AG08396 (cell line): Measurements from ENCODE around the gene ARHGAP40.
A peak's percentile ranks its signal among the peaks of the same experiment; 100 is the strongest.
"Not testable (repeated sequence)": the region's sequence is repeated elsewhere in the genome, so short reads cannot be mapped to it uniquely, and the experiment has no call there.

Experiments used
- DNase-seq: peaks from one replicate; pipeline ENCODE4 v3.0.0; 2012; ENCODE audit warnings: low spot score, mixed read lengths

ARHGAP40 gene

DNA sequence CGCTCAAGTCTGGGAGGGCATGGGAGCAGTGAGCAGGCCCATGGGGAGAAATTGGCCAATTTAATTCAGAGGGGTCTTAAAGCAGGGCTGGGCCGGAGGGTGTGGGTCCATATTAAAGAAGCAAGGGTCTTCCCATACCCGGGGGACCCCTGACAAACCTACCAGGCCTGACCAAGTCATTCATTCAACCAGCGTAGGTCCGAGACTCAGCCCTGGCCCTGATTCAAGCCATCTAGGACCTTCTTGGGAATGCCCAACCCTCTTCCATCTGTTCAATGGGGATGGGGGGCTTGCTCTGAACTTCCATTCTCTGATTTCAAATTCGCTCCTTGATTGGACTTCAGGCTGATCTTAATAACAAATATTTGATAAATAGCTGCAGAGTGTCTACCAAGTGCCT lies 13.3 kb upstream of the ARHGAP40 start:
- no peak for DNase-seq

DNA sequence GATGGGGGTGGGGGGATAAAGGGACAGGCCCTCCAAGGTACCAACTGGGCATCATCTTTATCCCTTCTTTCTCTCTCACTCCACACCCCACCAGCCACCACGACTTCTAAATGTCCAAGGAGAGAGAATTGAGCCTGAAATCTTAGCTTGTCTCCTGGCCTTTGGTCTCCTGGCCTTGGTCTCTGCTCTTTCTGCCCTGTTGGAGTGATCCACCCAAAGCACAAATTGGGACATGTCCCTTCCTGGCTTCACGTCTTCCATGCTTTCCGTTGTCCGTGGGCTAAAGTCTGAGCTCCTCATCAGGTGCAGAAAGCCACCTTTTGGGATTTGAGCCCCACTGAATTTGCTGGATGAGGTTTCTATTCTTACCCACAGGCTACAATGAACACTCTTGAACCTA lies 12.3 kb upstream of the ARHGAP40 start:
- DNase-seq = peak; percentile 0

DNA sequence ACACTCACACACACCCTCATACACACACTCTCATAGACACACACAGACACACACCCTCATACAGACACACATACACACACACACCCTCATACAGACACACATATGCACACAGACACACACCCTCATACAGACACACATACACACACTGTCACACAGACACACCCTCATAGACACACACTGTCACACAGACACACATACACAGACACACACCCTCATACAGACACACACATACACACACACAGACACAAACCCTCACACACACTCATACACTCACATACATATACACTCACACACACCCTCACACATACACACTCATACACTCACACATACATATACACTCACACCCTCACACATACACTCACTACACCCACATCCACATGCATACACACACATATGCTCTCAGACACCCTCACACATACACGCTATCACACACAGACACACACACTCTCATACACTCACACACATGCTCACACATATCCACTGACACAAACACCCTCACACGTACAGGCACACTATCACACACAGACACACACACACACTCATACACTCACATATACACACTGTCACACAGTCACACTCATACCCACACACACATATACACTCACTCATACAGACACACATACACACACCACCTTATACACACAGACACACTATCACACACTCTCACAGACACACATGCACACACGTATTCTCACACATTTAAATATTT lies 11.5 kb upstream of the ARHGAP40 start:
- DNase-seq = no peak

DNA sequence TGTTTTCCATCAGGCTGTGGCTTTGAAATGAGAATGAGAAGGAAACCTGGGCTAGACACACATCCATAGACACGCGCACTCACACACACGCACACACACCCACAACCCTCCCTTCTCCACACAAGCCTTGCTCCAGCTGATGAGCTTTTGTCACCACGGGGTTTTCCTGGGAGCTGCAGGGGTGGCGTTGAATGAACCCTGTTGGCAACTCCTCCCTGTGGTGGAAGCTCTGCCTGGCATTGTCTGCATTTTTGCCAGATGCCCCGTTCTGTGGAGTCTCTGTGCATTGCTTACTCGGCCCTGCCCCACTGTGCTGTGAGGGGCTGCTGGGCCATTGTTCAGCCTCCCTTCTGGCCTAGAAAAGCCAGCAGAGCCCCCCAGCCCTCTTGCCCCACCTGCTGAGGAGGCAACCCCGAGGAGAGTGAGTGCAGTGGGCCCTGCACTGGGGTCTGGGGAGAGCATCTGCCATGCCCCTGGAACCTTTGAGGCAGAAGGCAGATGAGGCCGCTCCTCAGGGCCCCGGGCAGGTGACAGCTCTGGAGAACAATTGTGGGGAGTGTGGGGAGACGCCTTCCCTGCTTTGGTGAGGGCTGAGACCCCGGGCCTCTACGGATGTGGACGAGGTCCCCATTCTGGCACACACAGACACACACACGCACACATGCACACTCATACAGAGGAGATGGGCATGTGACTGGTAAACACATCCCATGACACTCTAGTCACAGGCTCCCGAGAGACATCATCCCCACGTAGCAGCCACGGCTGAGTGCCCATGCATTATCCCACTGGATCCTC lies 10.7 kb upstream of the ARHGAP40 start:
- DNase-seq = no peak

DNA sequence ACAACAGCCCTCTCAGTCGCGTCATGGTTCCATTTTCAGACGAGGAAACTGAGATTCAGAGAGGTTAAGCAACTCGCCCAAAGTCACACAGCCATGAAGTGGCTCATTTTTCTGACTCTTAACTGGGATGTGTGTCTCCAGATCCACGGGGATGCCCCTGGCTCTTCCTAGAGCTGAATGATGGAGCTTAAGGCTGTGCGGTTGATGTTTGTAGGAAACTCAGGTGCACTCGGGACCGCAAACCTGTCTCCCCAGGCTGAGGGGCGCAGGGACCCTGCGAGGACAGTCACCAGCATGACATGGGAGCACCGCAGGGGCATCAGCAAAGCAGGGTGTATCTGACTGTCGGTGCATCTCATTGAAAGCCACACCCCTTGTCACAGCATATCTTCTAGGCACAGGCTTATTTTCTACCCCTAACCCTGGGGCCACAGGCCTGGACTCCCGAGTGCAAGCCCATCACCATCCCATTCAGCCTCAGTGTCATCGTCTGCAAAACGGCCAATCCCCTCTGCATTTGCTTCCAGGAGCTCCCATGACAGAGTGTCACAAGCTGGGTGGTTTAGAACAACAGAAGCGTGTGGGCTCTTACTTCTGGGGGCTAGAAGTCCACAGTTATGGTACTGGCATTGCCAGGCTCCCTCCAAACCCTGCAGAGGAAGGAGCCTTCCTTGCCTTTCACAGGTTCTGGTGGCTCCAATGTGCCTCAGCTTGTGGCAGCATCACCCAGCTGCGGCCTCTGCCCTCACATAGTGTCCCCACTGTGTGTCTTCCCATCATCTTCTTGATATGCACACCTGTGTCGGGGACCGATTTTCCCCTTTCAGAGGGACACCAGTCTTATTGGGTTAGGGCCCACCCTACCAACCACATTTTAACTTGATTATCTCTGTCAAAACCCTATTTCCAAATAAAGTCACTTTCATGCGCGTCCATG lies 9.9 kb upstream of the ARHGAP40 start:
- no peak for DNase-seq

DNA sequence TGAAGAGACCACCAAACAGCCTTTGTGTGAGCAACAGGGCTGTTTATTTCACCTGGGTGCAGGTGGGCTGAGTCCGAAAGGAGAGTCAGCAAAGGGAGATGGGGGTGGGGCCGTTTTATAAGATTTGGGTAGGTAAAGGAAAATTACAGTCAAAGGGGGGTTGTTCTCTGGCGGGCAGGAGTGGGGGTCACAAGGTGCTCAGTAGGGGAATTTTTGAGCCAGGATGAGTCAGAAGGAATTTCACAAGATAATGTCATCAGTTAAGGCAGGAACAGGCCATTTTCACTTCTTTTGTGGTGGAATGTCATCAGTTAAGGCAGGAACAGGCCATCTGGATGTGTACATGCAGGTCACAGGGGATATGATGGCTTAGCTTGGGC lies 9.2 kb upstream of the ARHGAP40 start:
- not testable (repeated sequence) for DNase-seq

DNA sequence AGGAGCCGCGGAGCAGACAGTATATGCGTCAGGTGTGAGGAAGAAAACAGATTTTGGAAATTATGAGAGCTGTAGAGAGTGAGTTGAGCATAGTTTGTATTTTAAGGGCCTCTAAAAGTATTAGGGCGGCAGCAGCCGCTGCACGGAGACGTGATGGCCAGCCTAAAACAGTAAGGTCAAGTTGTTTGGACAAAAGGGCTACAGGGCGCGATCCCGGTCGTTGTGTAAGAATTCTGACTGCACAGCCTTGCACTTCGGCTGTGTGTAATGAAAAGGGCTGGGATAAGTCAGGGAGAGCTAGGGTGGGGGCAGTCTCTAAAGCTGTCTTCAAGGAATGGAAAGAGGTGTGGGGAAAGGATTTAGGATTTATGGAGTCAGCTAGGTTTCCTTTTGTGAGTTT lies 7.3 kb upstream of the ARHGAP40 start:
- not testable (repeated sequence) for DNase-seq

DNA sequence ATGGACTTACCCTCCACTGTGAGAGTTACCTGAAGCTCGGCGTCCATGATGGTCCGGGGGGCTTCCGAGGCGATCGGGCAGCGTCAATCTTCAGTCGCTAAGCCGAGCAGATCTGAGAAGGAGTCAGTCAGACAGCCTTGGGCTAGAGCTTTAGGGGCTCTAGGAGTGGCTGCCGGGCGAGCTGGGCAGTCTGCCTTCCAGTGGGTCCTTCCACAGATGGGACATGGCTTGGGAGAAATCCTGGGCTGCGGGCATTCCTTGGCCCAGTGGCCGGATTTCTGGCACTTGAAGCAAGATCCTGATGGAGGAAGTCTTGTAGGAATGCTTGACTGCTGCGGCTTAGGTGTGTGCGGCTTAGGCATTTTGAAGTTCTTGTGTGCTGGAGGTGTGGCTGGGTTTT lies 5.7 kb upstream of the ARHGAP40 start:
- DNase-seq = not testable (repeated sequence)

DNA sequence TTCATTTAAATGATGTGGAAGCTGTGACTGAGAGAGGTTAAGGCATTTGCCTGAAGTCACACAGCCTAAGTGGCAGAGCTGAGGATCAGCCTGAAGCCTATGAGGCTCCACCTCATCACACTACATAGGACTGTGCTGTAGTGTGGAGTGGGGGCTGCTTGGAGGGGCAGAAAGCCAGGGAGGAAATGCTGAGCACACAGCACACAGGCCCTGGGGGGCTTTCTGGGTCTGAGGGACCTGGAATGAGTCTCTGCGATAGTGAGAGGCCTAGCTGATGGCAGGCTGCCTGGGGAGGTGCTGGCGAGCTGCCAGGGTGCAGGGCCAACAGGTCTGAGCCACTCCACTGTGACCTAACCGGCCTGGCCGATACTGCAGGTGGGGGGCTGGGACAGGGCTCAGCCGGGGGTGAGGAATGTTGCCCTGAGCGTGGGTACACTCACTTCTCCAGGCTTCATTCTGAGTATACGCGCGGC lies 2.2 kb upstream of the ARHGAP40 start:
- DNase-seq = no peak

DNA sequence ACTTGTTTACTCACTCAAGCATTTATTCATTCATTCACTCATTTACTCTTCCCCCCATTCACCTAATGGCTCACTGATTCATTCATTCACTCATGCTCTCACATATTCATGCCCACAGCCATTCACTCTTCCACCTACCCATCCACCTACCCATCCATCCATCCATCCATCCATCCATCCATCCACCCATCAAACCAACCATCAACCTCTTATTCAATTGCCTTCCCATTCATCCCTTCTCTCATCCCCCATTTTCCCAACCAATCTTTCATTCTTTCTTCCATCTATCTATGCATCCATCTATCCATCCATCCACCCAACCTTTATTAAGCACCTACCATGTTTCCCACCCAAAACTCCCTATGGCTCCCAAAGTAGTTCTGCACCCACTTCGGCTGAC lies 1.6 kb upstream of the ARHGAP40 start:
- DNase-seq = no peak

DNA sequence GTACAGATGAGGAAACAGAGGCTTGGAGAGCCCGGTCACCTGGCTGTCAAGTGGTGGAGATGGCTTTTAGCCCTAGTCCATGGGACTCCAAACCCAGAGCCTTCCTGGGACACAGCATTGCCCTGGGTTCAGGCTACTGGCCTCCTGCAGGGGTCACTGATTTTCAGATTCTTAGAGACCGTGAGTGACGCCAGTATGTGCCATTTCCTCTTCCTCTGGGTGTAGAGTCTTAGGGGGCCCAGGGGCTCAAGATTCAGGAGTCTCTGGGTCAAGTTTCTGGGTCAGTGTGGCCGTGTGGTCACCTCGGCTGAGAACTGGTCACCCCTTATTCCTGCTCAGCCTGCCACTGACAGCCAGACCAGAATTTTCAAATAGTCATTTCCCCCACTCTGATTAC lies 574 bp downstream of the ARHGAP40 start:
- DNase-seq = no peak

DNA sequence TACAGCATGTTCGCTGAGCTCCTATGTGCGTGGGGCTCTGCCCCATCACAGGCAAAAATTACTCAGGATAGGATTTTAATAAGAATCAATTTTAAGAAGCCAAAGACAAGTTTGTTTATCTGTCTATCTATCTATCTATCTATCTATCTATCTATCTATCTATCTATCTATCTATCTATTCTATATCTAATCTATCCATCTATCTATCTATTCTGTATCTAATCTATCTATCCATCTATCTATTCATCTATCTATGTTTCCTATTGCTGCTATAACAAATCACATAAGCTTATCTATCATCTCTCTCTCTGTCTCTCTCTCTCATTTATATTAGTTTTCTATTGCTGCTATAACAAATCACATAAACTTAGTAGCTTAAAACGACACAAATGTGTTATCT lies 1.7 kb downstream of the ARHGAP40 start:
- DNase-seq = no peak

DNA sequence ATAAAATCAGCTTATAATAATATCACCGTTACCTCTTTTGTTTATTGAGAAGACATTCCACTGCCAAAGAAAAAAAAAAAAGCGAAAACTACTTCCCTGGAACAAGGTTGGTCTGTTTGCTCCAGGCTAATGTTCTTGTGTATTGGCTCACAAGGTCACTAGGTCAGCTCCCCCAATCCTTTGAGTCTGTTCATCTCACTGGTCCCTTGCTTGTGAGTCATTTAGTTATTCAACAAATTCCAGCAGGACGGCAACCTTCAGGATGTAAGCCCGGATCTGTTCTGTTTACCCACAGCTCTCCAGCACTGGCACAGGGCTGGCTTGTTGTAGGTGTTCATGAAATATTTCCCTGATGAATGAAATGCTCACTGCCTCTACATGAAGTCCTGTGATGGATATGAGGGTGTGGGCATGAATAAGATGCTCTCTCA lies 3.3 kb downstream of the ARHGAP40 start:
- DNase-seq = peak; percentile 47

DNA sequence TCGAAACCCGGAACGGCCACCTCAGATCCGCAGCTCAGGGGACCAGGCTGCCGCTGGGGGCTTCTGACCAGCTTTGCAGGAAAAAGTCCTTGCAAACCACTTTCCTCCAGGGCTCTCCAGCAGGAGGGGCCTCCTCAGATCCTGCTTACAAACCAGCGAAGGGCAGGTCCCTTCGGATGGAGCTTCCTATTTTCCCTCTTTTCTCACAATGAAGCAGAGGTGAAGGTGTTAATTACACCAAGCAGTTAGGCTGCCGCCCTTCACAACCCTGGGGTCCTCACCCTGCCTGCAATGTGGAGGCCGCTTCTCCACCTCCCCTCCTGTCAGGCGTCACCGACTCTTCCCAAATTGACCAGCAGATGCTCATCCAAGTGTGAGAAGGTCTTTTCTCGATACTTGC lies 5.7 kb downstream of the ARHGAP40 start:
- no peak for DNase-seq

DNA sequence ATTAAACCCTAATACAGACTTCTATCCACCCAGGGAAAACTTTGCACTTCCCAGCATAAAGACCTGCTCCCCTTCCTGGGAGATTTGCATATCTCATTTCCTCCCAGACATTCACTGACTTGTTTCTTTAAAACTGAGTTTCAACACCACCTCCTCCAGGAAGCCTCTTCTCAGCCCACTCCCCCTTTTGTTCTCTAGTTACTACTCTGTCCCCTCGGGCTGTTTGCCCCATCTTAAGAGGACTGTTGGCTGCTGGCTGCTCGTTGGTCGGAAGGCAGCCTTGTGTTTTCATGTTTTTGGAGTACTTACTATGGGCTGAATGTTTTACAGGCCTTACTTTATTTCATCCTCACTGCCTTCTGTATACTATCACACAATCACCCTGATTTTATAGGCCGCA lies 6.6 kb downstream of the ARHGAP40 start:
- DNase-seq = no peak

DNA sequence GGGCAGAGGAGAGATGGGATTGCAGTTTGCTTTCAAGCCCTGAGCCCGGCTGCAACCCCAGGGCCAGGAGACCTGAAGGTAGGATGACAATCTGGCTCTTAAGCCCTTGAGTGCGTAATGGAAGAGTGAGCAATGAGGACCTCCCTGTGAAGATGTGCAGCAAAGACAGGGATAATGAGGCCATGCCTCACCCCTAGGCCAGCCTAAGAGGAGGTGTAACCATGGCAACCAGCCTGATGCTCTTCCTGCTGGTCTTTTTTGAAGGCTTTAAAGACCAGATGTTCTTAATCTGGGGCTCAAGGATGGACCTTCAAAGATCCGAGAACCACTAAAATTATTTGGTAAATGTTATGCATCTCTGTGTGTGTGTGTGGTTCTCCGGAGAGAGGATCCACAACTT lies 8.2 kb downstream of the ARHGAP40 start:
- DNase-seq = no peak

DNA sequence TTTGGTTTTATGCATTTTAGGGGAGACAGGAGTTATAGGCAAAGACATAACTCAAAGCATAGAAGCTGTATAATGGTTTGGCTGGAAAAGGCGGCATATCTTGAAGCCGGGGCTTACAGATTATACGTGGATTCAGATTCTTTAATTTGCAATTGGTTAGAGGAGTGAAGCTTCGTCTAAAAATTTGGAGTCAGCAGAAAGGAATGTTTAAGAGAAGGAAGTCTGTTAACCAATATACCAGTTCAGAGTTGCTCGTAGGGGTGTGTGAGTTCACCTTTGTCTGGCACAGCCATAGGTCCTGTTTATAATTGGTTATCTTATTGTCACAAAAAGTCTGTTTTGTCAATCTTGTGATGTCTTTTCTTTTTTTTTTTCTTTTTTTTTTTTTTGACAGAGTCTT lies 8.9 kb downstream of the ARHGAP40 start:
- no peak for DNase-seq

DNA sequence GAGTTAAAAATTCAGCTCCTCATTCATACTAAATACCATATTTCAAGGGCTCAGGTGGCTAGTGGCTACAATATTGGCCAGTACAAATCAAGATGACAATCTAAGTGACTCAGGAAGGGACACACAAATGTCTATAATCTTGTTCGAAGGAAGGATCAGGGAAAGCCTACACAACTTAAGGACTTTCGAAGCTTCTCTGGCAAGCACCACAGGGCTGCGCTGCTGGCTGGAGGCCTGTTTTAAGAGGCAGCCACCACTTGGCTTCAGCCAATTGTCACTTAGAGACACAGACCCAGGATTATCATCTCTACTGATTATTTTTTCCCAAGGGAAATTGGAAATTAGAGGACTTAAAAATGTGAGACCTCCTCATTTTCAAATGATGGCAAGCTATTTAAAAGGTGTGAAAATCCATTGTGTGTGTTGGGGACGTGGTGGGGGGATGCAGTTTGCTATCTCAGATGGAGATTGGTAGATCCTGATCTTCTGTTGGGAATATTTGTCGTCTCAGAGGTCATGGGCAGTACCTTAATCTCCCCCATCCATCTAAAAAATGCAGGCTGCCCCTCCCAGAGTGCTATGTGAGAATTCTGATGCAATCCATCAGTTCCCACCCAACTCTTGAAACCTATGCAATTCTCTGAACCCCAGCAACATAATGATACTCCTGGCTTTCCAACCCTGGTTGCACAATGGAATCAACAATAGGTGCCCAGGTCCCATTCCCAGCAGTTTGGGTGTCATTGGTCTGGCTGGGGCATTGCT lies 11.3 kb downstream of the ARHGAP40 start:
- no peak for DNase-seq

DNA sequence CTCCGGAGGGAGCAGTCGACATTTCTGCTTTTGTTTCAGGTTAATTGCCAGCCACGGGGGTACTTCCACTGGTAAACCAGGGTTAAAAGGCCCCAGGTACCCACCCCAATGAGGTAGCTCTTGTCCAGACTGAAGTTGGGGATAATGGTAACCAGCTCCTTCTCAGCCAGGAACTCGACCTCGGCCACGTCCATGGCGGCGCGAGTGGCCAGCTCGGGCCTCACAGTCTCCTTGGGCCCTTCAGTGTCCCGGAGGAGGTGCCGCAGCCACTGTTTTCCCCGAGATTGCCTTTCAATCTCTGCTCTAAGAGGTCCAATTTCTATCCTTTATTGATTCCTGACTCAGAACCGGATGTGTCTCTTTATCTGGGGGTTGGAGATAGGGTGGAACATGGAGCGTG lies 13.7 kb downstream of the ARHGAP40 start:
- no peak for DNase-seq

DNA sequence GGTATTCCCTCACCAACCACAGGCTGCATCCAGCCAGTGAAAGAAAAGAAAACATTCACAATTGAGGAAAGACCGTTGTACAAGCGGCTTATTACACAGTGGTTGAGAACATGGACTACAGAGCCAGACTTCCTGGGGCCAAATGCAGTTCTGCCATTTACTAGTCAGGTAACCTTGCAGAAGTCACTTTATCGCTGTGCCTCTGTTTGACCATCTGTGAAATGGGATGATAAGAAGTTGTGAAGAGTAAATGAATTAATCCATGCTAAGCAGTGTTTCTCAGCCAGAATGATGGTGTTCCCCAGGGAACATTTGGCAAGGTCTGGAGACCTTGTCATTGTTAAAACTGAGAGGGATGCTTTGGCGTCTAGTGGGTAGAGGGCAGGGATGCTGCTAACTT lies 14.8 kb downstream of the ARHGAP40 start:
- no peak for DNase-seq

DNA sequence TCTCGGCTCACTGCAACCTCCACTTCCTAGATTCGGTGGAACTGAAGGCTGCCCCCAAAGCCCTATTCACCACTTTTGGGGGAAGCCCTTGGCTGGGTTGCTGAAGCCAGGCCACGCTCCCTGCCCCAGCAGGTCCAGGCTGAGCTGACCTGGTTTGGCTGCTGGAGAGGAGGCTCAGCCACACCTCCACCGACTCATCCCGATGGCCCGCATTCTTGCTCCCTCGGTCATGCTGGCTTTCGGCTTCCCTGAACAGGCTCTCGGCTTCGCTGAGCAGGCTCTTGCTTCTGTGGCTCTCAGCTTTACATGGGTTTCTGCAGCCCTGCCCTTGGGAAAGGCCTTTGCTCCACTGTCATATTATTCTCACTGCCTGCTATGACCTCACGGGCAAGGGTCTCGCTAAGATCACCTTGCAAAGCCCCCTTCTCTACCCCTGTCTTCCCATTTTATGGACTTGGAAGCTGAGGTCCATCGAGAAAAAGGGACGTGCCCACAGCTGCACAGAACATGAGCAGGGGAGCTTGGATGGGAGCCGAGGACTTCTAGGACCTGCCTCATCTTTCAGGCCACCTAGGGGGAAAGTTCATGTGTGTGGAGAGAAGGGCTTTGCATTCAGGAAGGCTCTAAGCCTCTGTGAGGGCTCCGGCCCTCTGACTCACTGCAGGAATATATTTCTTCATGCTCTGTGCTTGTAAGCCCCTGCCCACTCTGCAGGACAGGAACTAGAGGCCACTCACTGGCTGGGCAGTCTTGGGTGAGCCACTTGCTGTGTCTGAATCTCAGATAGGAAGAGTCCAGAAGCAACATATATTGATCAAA lies 15.6 kb downstream of the ARHGAP40 start:
- DNase-seq = peak; percentile 46
